B cell (primary cell): ENCODE results near the gene SRPK1. TPM values are rescaled to one million over a fixed set of nuclear protein-coding genes. Genes with fewer than 3 reads are reported as not detected.

Experiments
- ATAC-seq: fragments of 200-7000 bp; cut with Tn5 transposase; one replicate; pipeline ENCODE4 v1.10.0; 2021; ENCODE audit warnings: low read depth, mild to moderate bottlenecking, moderate number of reproducible peaks, moderate library complexity
- CTCF ChIA-PET: fragments of 350-600 bp; sonication (Branson Sonifier 250); formaldehyde crosslinking; loops from one replicate; lab custom pipeline; 2021; ENCODE audit warnings: antibody characterized with exemption, inconsistent platforms; lab: Charles Lee
- POLR2A ChIA-PET: fragments of 350-600 bp; sonication (Branson Sonifier 250); formaldehyde crosslinking; loops from one replicate; lab custom pipeline; 2021; ENCODE audit warnings: antibody characterized with exemption; lab: Charles Lee
- DNase-seq: peaks from one replicate; pipeline ENCODE4 v3.0.0; 2013
- H2AFZ ChIP-seq: 2 replicates; pipeline ENCODE4 v1.6.1; 2012; ENCODE audit warnings: mild to moderate bottlenecking, low read depth, low read length; ENCODE audit not compliant: insufficient read depth, poor library complexity, severe bottlenecking
- H3K27ac ChIP-seq, 2 donors: 1 replicate in 1 of 2; 2 replicates in 1 of 2; pipeline ENCODE4 v1.5.1; 2012 to 2013; ENCODE audit warnings: low read length in 2 of 2, mild to moderate bottlenecking in 2 of 2, moderate library complexity in 1 of 2
- H3K27me3 ChIP-seq, 4 experiments: fragments of 200-600 bp in 1 of 4; sonication (generic) in 1 of 4; replicated peaks in 1 of 4; 1 replicate in 2 of 4; 2 replicates in 2 of 4; pipeline versions ENCODE4 v1.6.1 to v1.7.0; 2013 to 2016; ENCODE audit warnings: low read length in 3 of 4, mild to moderate bottlenecking in 2 of 4, mixed read lengths in 1 of 4, moderate library complexity in 1 of 4; ENCODE audit not compliant: insufficient read depth in 4 of 4, control insufficient read depth in 3 of 4; ENCODE audit errors: control extremely low read depth in 1 of 4
- H3K36me3 ChIP-seq, 2 experiments: replicated peaks in 1 of 2; 1 replicate in 1 of 2; 2 replicates in 1 of 2; pipeline versions ENCODE4 v1.6.1 to v1.7.1; 2013; ENCODE audit warnings: low read length in 1 of 2; ENCODE audit not compliant: insufficient read depth in 2 of 2, control insufficient read depth in 1 of 2; ENCODE audit errors: control extremely low read depth in 1 of 2, extremely low read depth in 1 of 2
- H3K4me1 ChIP-seq, 2 donors: fragments of 200-600 bp in 1 of 2; sonication (generic) in 1 of 2; 1 replicate in 1 of 2; 2 replicates in 1 of 2; pipeline versions ENCODE4 v1.5.1 to v1.6.1; 2013 to 2017; ENCODE audit warnings: low read length in 2 of 2; ENCODE audit not compliant: control insufficient read depth in 2 of 2, insufficient read depth in 2 of 2
- H3K4me2 ChIP-seq: replicated peaks from 2 replicates; pipeline ENCODE3; 2012; ENCODE audit warnings: mild to moderate bottlenecking, low read depth, low read length; ENCODE audit not compliant: poor library complexity, severe bottlenecking
- H3K4me3 ChIP-seq, 5 experiments: fragments of 200-600 bp in 1 of 5; sonication (generic) in 1 of 5; 1 replicate in 3 of 5; 2 replicates in 2 of 5; pipeline versions ENCODE4 v1.5.1 to v1.7.0; 2011 to 2016; ENCODE audit warnings: low read length in 4 of 5, mild to moderate bottlenecking in 4 of 5, low read depth in 2 of 5, control low read depth in 1 of 5, moderate library complexity in 1 of 5; ENCODE audit not compliant: insufficient read depth in 1 of 5; ENCODE audit errors: control extremely low read depth in 1 of 5, extremely low read depth in 1 of 5
- H3K79me2 ChIP-seq: fragments of 200-600 bp; sonication (generic); one replicate; pipeline ENCODE4 v1.6.0; 2016; ENCODE audit warnings: low read length; ENCODE audit not compliant: control insufficient read depth, insufficient read depth
- H3K9ac ChIP-seq: fragments of 200-600 bp; sonication (generic); 2 replicates; pipeline ENCODE4 v1.6.1; 2017; ENCODE audit warnings: mild to moderate bottlenecking, low read length, moderate library complexity
- H3K9me3 ChIP-seq, 3 donors: one replicate each; pipeline versions ENCODE4 v1.6.1 to v1.7.1; 2013; ENCODE audit warnings: low read length in 2 of 3; ENCODE audit not compliant: control insufficient read depth in 2 of 3, insufficient read depth in 1 of 3; ENCODE audit errors: control extremely low read depth in 1 of 3
- H4K20me1 ChIP-seq: 2 replicates; pipeline ENCODE4 v1.6.0; 2012; ENCODE audit warnings: mild to moderate bottlenecking, low read length; ENCODE audit not compliant: insufficient read depth, control insufficient read depth, poor library complexity, severe bottlenecking
- H3K27ac Mint-ChIP-seq: one replicate; pipeline ENCODE4 v1.8.0; 2021; ENCODE audit warnings: mixed read lengths
- H3K27me3 Mint-ChIP-seq: one replicate; pipeline ENCODE4 v1.8.0; 2021; ENCODE audit warnings: mixed read lengths
- H3K4me1 Mint-ChIP-seq: one replicate; pipeline ENCODE4 v1.8.0; 2021; ENCODE audit warnings: mixed read lengths
- H3K4me3 Mint-ChIP-seq: one replicate; pipeline ENCODE4 v1.8.0; 2021; ENCODE audit warnings: mixed read lengths
- H3K9me3 Mint-ChIP-seq: one replicate; pipeline ENCODE4 v1.8.0; 2022; ENCODE audit warnings: mixed read lengths; ENCODE audit not compliant: insufficient read depth
- CTCF ChIP-seq: fragments of 200-600 bp; IDR thresholded peaks from one replicate; pipeline ENCODE4 v1.8.0; 2022; ENCODE audit warnings: antibody characterized with exemption, mild to moderate bottlenecking
- EZH2 ChIP-seq: IDR thresholded peaks from 2 replicates; pipeline ENCODE4 v1.6.1; 2012; ENCODE audit warnings: borderline replicate concordance, low read depth, mild to moderate bottlenecking, moderate library complexity, low read length; ENCODE audit not compliant: insufficient read depth, poor library complexity, severe bottlenecking
- WGBS: methylation state at CpG from one replicate; pipeline ENCODE4 v1.1.5; 2013; ENCODE audit warnings: missing lambda C conversion rate; ENCODE audit not compliant: insufficient coverage; 5-methylcytosine and 5-hydroxymethylcytosine counted together
- intact Hi-C: fragments of 100-400 bp; cut with micrococcal nuclease; formaldehyde crosslinking; loops from one replicate; pipeline ENCODE4 v1.10.0; 2022
- polyA plus RNA-seq: library from polyadenylated mRNA; depleted of rRNA; stranded (reverse); fragments of >200 nt; gene quantifications from 2 replicates; pipeline ENCODE4 v1.2.3, GENCODE V29; 2012
- total RNA-seq, 2 donors: library from RNA; stranded (reverse); fragments of 120-200 nt in 1 of 2; gene quantifications; 1 replicate in 1 of 2; 2 replicates in 1 of 2; pipeline versions ENCODE4 v1.2.3 to v1.2.4, GENCODE V29; 2013 to 2022

The SRPK1 gene
- total and polyA plus RNA-seq, 2 donors (not counting 1 experiment from before 2014, with no cell fraction given), result 9.7 to 53.3 TPM

- Histone ChIP-seq H3K4me1 (no peaks in the 10 kb centered on the region), H3K27ac (no peak overlapping the region), H4K20me1 (peaks cover 10% of the 10 kb centered on the region), H3K36me3 (peaks cover 0 to 4% of the 10 kb centered on the region in 2 experiments), H3K4me3 (no peak overlapping the region), H3K4me2 (no peak overlapping the region), H3K27me3 (no peaks in the 10 kb centered on the region), H3K79me2 (peaks cover 57% of the 10 kb centered on the region), H2AFZ (no peak overlapping the region), H3K9me3 (no peaks in the 10 kb centered on the region), H3K9ac (no peak overlapping the region)
- H3K4me1 Mint-ChIP-seq, result peaks cover 21% of the 10 kb centered on the region
- TF ChIP-seq CTCF (no peak), EZH2 (no peak)
- ChIA-PET POLR2A (no interaction called here), CTCF (no interaction called here)
- no peaks in the 10 kb centered on the region for H3K9me3 Mint-ChIP-seq
- ATAC-seq (no peak), DNase-seq (no peak)
- H3K27ac Mint-ChIP-seq, result no peak overlapping the region
- H3K27me3 Mint-ChIP-seq, result no peaks in the 10 kb centered on the region
- no CpG with 5 or more reads among the region's 2 CpGs for WGBS
- intact Hi-C loops, result no loop called here
- H3K4me3 Mint-ChIP-seq, result no peak overlapping the region
Observed at GRCh38 chr6:35894776-35895175, 26.1 kb downstream of the SRPK1 start.

- Histone ChIP-seq H3K79me2 (peaks cover 44% of the 10 kb centered on the region), H3K4me1 (no peaks in the 10 kb centered on the region), H3K9ac (no peak overlapping the region), H4K20me1 (peaks cover 10% of the 10 kb centered on the region), H3K4me3 (no peak overlapping the region), H3K27me3 (no peaks in the 10 kb centered on the region), H3K27ac (no peak overlapping the region), H3K4me2 (no peak overlapping the region), H3K9me3 (no peaks in the 10 kb centered on the region), H3K36me3 (peaks cover 0 to 2% of the 10 kb centered on the region in 2 experiments), H2AFZ (no peak overlapping the region)
- intact Hi-C loops, result no loop called here
- Mint-ChIP-seq H3K27ac (no peak overlapping the region), H3K27me3 (no peaks in the 10 kb centered on the region), H3K9me3 (no peaks in the 10 kb centered on the region), H3K4me3 (no peak overlapping the region), H3K4me1 (peaks cover 21% of the 10 kb centered on the region)
- ChIA-PET CTCF (no interaction called here), POLR2A (no interaction called here)
- no peak for ATAC-seq
- no peak for TF ChIP-seq CTCF
- no peak for DNase-seq
- WGBS, result 75% methylated on average over 5 of the region's 6 CpGs
Observed at GRCh38 chr6:35893246-35893645, 27.7 kb downstream of the SRPK1 start.
